PC-9 (cell line): ENCODE data around the gene MOB3B. TPM values are rescaled to one million over a fixed set of nuclear protein-coding genes. Genes with fewer than 3 reads are reported as not detected.

Experiments
- BruUV-seq: library from RNA; stranded (reverse); fragments of 400-500 nt; replicated peaks from 2 replicates; lab custom pipeline; 2021; lab: Mats Ljungman, UMichigan
- CTCF ChIA-PET: fragments of 300-600 bp; sonication (Branson Sonifier 250); formaldehyde crosslinking; loops from one replicate; lab custom pipeline; 2022; ENCODE audit warnings: antibody characterized with exemption; lab: Charles Lee
- POLR2A ChIA-PET: fragments of 300-600 bp; sonication (Branson Sonifier 250); formaldehyde crosslinking; loops from one replicate; lab custom pipeline; 2022; ENCODE audit warnings: antibody characterized with exemption; ENCODE audit not compliant: unreplicated experiment; lab: Charles Lee
- DNase-seq, 2 experiments: peaks; one replicate each; pipeline versions ENCODE4 v3.0.0 to v3.0.0-alpha.2; 2015 to 2022; ENCODE audit warnings: mixed read lengths in 1 of 2
- H2AFZ ChIP-seq: fragments of 200-600 bp; sonication (generic); 2 replicates; pipeline ENCODE4 v1.8.1; 2017; ENCODE audit warnings: antibody characterized with exemption
- H3F3A ChIP-seq: fragments of 200-600 bp; sonication (generic); 2 replicates; pipeline ENCODE4 v1.8.1; 2017; ENCODE audit warnings: antibody characterized with exemption, mild to moderate bottlenecking, low read depth; ENCODE audit not compliant: insufficient read depth
- H3K27ac ChIP-seq: fragments of 200-600 bp; sonication (generic); 2 replicates; pipeline ENCODE4 v1.6.1; 2016; ENCODE audit warnings: mixed run types
- H3K27me3 ChIP-seq: fragments of 200-600 bp; sonication (generic); 2 replicates; pipeline ENCODE4 v1.6.1; 2016; ENCODE audit warnings: low read depth, mixed run types; ENCODE audit not compliant: insufficient read depth
- H3K36me3 ChIP-seq: fragments of 200-600 bp; sonication (generic); 2 replicates; pipeline ENCODE4 v1.6.1; 2016; ENCODE audit warnings: low read depth, mixed run types
- H3K4me1 ChIP-seq: fragments of 200-600 bp; sonication (generic); replicated peaks from 2 replicates; pipeline ENCODE4 v1.6.1; 2016; ENCODE audit warnings: mixed run types; ENCODE audit not compliant: insufficient read depth
- H3K4me2 ChIP-seq: fragments of 200-600 bp; sonication (generic); 2 replicates; pipeline ENCODE4 v1.6.1; 2017; ENCODE audit warnings: mixed run types
- H3K4me3 ChIP-seq: fragments of 200-600 bp; sonication (generic); 2 replicates; pipeline ENCODE4 v1.6.1; 2016; ENCODE audit warnings: mixed run types
- H3K79me2 ChIP-seq: fragments of 200-600 bp; sonication (generic); 2 replicates; pipeline ENCODE4 v1.6.1; 2017; ENCODE audit warnings: low read depth, mixed run types
- H3K9me2 ChIP-seq: fragments of 200-600 bp; sonication (generic); 2 replicates; pipeline ENCODE4 v1.8.1; 2017; ENCODE audit warnings: mild to moderate bottlenecking; ENCODE audit not compliant: insufficient read depth
- H3K9me3 ChIP-seq: fragments of 200-600 bp; sonication (generic); 2 replicates; pipeline ENCODE4 v1.8.1; 2016; ENCODE audit warnings: low read depth; ENCODE audit not compliant: insufficient read depth
- H4K20me1 ChIP-seq: fragments of 200-600 bp; sonication (generic); 2 replicates; pipeline ENCODE4 v1.8.1; 2017; ENCODE audit not compliant: insufficient read depth
- EZH2 ChIP-seq: fragments of 200-600 bp; sonication (generic); IDR thresholded peaks from 2 replicates; pipeline ENCODE4 v1.8.0; 2017; ENCODE audit warnings: antibody characterized with exemption, low read depth
- intact Hi-C: fragments of 100-400 bp; cut with micrococcal nuclease; formaldehyde crosslinking; loops from one replicate; pipeline ENCODE4 v1.10.0; 2022; ENCODE audit not compliant: unreplicated experiment
- total RNA-seq: library from RNA; stranded (reverse); gene quantifications from 2 replicates; pipeline ENCODE4 v1.2.3, GENCODE V29; 2021
- TF ChIP-seq, protein P1 (sequence below): fragments of 200-600 bp; sonication (generic); conservative IDR thresholded peaks from 2 replicates; pipeline ENCODE4 v1.6.1; 2017; ENCODE audit warnings: mixed run types, antibody characterized with exemption, mild to moderate bottlenecking, moderate library complexity

The MOB3B gene
- total RNA-seq, 1 experiment from 2014 or later: 4.4 TPM

DNA sequence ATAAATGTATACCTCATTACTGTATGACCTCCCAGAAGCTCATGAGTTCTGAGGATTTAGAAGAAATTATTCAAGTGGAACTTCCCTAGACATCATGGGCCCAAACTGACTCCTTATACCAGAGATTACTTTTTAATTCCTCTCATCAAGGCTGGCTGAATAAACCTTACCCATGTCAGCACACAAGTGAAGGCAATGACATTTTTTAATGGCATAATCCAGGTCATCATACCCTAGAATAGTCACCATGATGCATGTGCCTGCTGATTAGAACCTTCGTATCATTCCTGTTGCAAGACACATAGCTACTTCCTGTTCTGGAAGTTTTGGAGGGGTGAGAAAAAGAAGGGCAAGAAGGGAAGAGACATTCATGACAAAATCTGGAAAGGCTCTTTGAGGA, 55.3 kb downstream of the MOB3B start:
- H3K79me2 ChIP-seq: no peaks in the 10 kb centered on the region
- H3K9me2 ChIP-seq: no peaks in the 10 kb centered on the region
- no peaks in the 10 kb centered on the region for H3K27me3 ChIP-seq
- intact Hi-C loops: no loop called here
- no peak for TF ChIP-seq EZH2
- TF ChIP-seq, protein P1, sequence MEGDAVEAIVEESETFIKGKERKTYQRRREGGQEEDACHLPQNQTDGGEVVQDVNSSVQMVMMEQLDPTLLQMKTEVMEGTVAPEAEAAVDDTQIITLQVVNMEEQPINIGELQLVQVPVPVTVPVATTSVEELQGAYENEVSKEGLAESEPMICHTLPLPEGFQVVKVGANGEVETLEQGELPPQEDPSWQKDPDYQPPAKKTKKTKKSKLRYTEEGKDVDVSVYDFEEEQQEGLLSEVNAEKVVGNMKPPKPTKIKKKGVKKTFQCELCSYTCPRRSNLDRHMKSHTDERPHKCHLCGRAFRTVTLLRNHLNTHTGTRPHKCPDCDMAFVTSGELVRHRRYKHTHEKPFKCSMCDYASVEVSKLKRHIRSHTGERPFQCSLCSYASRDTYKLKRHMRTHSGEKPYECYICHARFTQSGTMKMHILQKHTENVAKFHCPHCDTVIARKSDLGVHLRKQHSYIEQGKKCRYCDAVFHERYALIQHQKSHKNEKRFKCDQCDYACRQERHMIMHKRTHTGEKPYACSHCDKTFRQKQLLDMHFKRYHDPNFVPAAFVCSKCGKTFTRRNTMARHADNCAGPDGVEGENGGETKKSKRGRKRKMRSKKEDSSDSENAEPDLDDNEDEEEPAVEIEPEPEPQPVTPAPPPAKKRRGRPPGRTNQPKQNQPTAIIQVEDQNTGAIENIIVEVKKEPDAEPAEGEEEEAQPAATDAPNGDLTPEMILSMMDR: no peak
- H4K20me1 ChIP-seq: no peaks in the 10 kb centered on the region
- H3K9me3 ChIP-seq: no peaks in the 10 kb centered on the region
- POLR2A ChIA-PET: no interaction called here
- no TSS peak for BruUV-seq
- no peak overlapping the region for H3K4me3 ChIP-seq
- H3K36me3 ChIP-seq: no peaks in the 10 kb centered on the region
- no peak overlapping the region for H3K27ac ChIP-seq
- no peaks in the 10 kb centered on the region for H3F3A ChIP-seq
- no peak for DNase-seq
- no peak overlapping the region for H2AFZ ChIP-seq
- no peaks in the 10 kb centered on the region for H3K4me1 ChIP-seq
- H3K4me2 ChIP-seq: no peak overlapping the region
- CTCF ChIA-PET: no interaction called here

- no peaks in the 10 kb centered on the region for H3K9me3 ChIP-seq
- intact Hi-C loops: no loop called here
- H3K9me2 ChIP-seq: no peaks in the 10 kb centered on the region
- H3K27me3 ChIP-seq: no peaks in the 10 kb centered on the region
- no peaks in the 10 kb centered on the region for H3K79me2 ChIP-seq
- H3K27ac ChIP-seq: no peak overlapping the region
- TF ChIP-seq, protein P1: no peak
- TF ChIP-seq EZH2: no peak
- no peaks in the 10 kb centered on the region for H3K4me1 ChIP-seq
- H3F3A ChIP-seq: no peaks in the 10 kb centered on the region
- ChIA-PET POLR2A (interaction anchor here (0.6 kb wide), 1 partner anchor 378 kb away, joined by 12 read pairs; no protein-coding TSS in a partner anchor), CTCF (no interaction called here)
- H4K20me1 ChIP-seq: no peaks in the 10 kb centered on the region
- H2AFZ ChIP-seq: no peak overlapping the region
- DNase-seq: no peak
- no peak overlapping the region for H3K4me3 ChIP-seq
- no peaks in the 10 kb centered on the region for H3K36me3 ChIP-seq
- no TSS peak for BruUV-seq
- no peak overlapping the region for H3K4me2 ChIP-seq
Observed at GRCh38 chr9:27473111-27473529, 56.5 kb downstream of the MOB3B start.

GRCh38 chr9:27472195-27472594, 57.4 kb downstream of the MOB3B start:
- Histone ChIP-seq H3K9me2 (no peaks in the 10 kb centered on the region), H3K27ac (no peak overlapping the region), H3K36me3 (no peaks in the 10 kb centered on the region), H3K4me2 (no peak overlapping the region), H3K4me1 (no peaks in the 10 kb centered on the region), H2AFZ (no peak overlapping the region), H3K4me3 (no peak overlapping the region), H3K27me3 (no peaks in the 10 kb centered on the region), H4K20me1 (no peaks in the 10 kb centered on the region), H3K79me2 (no peaks in the 10 kb centered on the region), H3F3A (no peaks in the 10 kb centered on the region), H3K9me3 (no peaks in the 10 kb centered on the region)
- TF ChIP-seq EZH2: no peak
- TF ChIP-seq, protein P1: no peak
- ChIA-PET CTCF (no interaction called here), POLR2A (no interaction called here)
- DNase-seq: no peak
- BruUV-seq: no TSS peak
- intact Hi-C loops: no loop called here
